Measurements from ENCODE around the gene WDFY4.
A peak's percentile ranks its signal among the peaks of the same experiment; 100 is the strongest.

Gene WDFY4

GRCh38 chr10:48882881-48883280 lies 198.2 kb downstream of the WDFY4 start:
- Histone ChIP-seq H3K79me2 (ENCODE audit: insufficient read depth, low read depth) (no peaks in the 10 kb centered on the region), H3K27me3 (ENCODE audit: insufficient read depth, low read depth) (no peaks in the 10 kb centered on the region), H3K27ac (no peak overlapping the region), H3K4me1 (ENCODE audit: low read depth, poor library complexity, severe bottlenecking) (no peaks in the 10 kb centered on the region), H3K4me3 (IDR thresholded peaks at IDR 0.05; ENCODE audit: insufficient read depth, low read depth, low read length) (no peak overlapping the region), H3K4me2 (no peak overlapping the region), H2AFZ (ENCODE audit: low read depth) (no peak overlapping the region), H3K9ac (no peak overlapping the region), H3K36me3 (ENCODE audit: insufficient read depth) (no peaks in the 10 kb centered on the region), H4K20me1 (ENCODE audit: insufficient read depth) (no peaks in the 10 kb centered on the region)
- TF ChIP-seq CTCF (conservative IDR thresholded peaks at IDR 0.05; ENCODE audit: low read depth, low read length) = no peak

- no peak overlapping the region for H3K9ac ChIP-seq
- H4K20me1 ChIP-seq (ENCODE audit: insufficient read depth) = no peaks in the 10 kb centered on the region
- no peaks in the 10 kb centered on the region for H3K79me2 ChIP-seq (ENCODE audit: insufficient read depth, low read depth)
- no peak overlapping the region for H3K27ac ChIP-seq
- no peak overlapping the region for H2AFZ ChIP-seq (ENCODE audit: low read depth)
- no peaks in the 10 kb centered on the region for H3K27me3 ChIP-seq (ENCODE audit: insufficient read depth, low read depth)
- no peaks in the 10 kb centered on the region for H3K36me3 ChIP-seq (ENCODE audit: insufficient read depth)
- no peak overlapping the region for H3K4me3 ChIP-seq (IDR thresholded peaks at IDR 0.05; ENCODE audit: insufficient read depth, low read depth, low read length)
- no peak for TF ChIP-seq CTCF (conservative IDR thresholded peaks at IDR 0.05; ENCODE audit: low read depth, low read length)
- no peaks in the 10 kb centered on the region for H3K4me1 ChIP-seq (ENCODE audit: low read depth, poor library complexity, severe bottlenecking)
- no peak overlapping the region for H3K4me2 ChIP-seq
Measured at GRCh38 chr10:48883701-48884100, 199.0 kb downstream of the WDFY4 start.

- no peak overlapping the region for H3K27ac ChIP-seq
- no peaks in the 10 kb centered on the region for H3K4me1 ChIP-seq (ENCODE audit: low read depth, poor library complexity, severe bottlenecking)
- H3K27me3 ChIP-seq (ENCODE audit: insufficient read depth, low read depth) = no peaks in the 10 kb centered on the region
- no peak for TF ChIP-seq CTCF (conservative IDR thresholded peaks at IDR 0.05; ENCODE audit: low read depth, low read length)
- H3K36me3 ChIP-seq (ENCODE audit: insufficient read depth) = no peaks in the 10 kb centered on the region
- H3K9ac ChIP-seq = no peak overlapping the region
- no peak overlapping the region for H2AFZ ChIP-seq (ENCODE audit: low read depth)
- H4K20me1 ChIP-seq (ENCODE audit: insufficient read depth) = no peaks in the 10 kb centered on the region
- H3K4me2 ChIP-seq = no peak overlapping the region
- H3K79me2 ChIP-seq (ENCODE audit: insufficient read depth, low read depth) = no peaks in the 10 kb centered on the region
- H3K4me3 ChIP-seq (IDR thresholded peaks at IDR 0.05; ENCODE audit: insufficient read depth, low read depth, low read length) = no peak overlapping the region
Measured at GRCh38 chr10:48884179-48885045, 199.7 kb downstream of the WDFY4 start.

GRCh38 chr10:48885376-48885775 lies 200.7 kb downstream of the WDFY4 start:
- no peaks in the 10 kb centered on the region for H3K36me3 ChIP-seq (ENCODE audit: insufficient read depth)
- H3K27ac ChIP-seq = no peak overlapping the region
- H4K20me1 ChIP-seq (ENCODE audit: insufficient read depth) = no peaks in the 10 kb centered on the region
- no peaks in the 10 kb centered on the region for H3K79me2 ChIP-seq (ENCODE audit: insufficient read depth, low read depth)
- no peak overlapping the region for H3K4me2 ChIP-seq
- H3K9ac ChIP-seq = no peak overlapping the region
- TF ChIP-seq CTCF (conservative IDR thresholded peaks at IDR 0.05; ENCODE audit: low read depth, low read length) = 0 out of 2 replicates have a peak, but pooled peaks have one; percentile 1
- H3K4me1 ChIP-seq (ENCODE audit: low read depth, poor library complexity, severe bottlenecking) = no peaks in the 10 kb centered on the region
- H2AFZ ChIP-seq (ENCODE audit: low read depth) = no peak overlapping the region
- no peaks in the 10 kb centered on the region for H3K27me3 ChIP-seq (ENCODE audit: insufficient read depth, low read depth)
- no peak overlapping the region for H3K4me3 ChIP-seq (IDR thresholded peaks at IDR 0.05; ENCODE audit: insufficient read depth, low read depth, low read length)

Data from KMS-11 (cell line).